HepG2 (cell line): ENCODE data around the gene SLC25A14. TPM values are rescaled to one million over a fixed set of nuclear protein-coding genes. Genes with fewer than 3 reads are reported as not detected.

ENCODE experiments used
- ATAC-seq: fragments of 200-7000 bp; cut with Tn5 transposase; 3 replicates; pipeline ENCODE4 v1.9.1; 2020; ENCODE audit warnings: mild to moderate bottlenecking, moderate library complexity
- BruUV-seq: library from RNA; stranded (reverse); fragments of 400-500 nt; replicated peaks from 2 replicates; lab custom pipeline; 2021; lab: Mats Ljungman, UMichigan
- CTCF ChIA-PET: fragments of 300-600 bp; formaldehyde crosslinking; extraction: SDS; loops from one replicate; lab custom pipeline; 2021; ENCODE audit warnings: low total read pairs, inconsistent platforms, low intra/inter-chr PET ratio; lab: Yijun Ruan, JAX
- POLR2A ChIA-PET: fragments of 350-600 bp; sonication (Branson Sonifier 250); formaldehyde crosslinking; loops from one replicate; lab custom pipeline; 2020; ENCODE audit warnings: antibody characterized with exemption, inconsistent platforms; lab: Yijun Ruan, JAX
- DNase-seq: peaks from one replicate; pipeline ENCODE4 v3.0.0-alpha.2; 2015; ENCODE audit warnings: low spot score
- FAIRE-seq: peaks from 3 replicates; lab custom pipeline; 2011; peaks lifted over from hg19 to GRCh38; lab: Jason Lieb, UNC
- H2AFZ ChIP-seq: one replicate; pipeline ENCODE4 v1.6.1; 2011; ENCODE audit warnings: low read length, inconsistent platforms
- H3K27ac ChIP-seq: fragments of 300-600 bp; 3 replicates; pipeline ENCODE4 v1.8.0; 2011; ENCODE audit warnings: mixed run types, mild to moderate bottlenecking, mixed read lengths, low read length, inconsistent platforms; ENCODE audit not compliant: insufficient read depth; ENCODE audit errors: extremely low read length
- H3K27me3 ChIP-seq, 2 experiments: fragments of 200-600 bp in 1 of 2; 2 replicates in 1 of 2; 3 replicates in 1 of 2; pipeline versions ENCODE4 v1.6.0 to v1.8.0; 2011; ENCODE audit warnings: low read length in 2 of 2, mild to moderate bottlenecking in 2 of 2, moderate library complexity in 2 of 2, inconsistent platforms in 1 of 2; ENCODE audit not compliant: insufficient read depth in 2 of 2, control insufficient read depth in 1 of 2
- H3K36me3 ChIP-seq, 2 experiments: fragments of 200-600 bp in 1 of 2; replicated peaks in 1 of 2; 2 replicates in 1 of 2; 3 replicates in 1 of 2; pipeline versions ENCODE4 v1.5.1 to v1.8.0; 2011; ENCODE audit warnings: low read length in 2 of 2, inconsistent platforms in 1 of 2; ENCODE audit not compliant: insufficient read depth in 2 of 2, control insufficient read depth in 1 of 2
- H3K4me1 ChIP-seq: 2 replicates; pipeline ENCODE4 v1.5.1; 2012; ENCODE audit warnings: low read length, inconsistent platforms; ENCODE audit not compliant: insufficient read depth
- H3K4me2 ChIP-seq: 2 replicates; pipeline ENCODE4 v1.6.0; 2011; ENCODE audit warnings: low read depth, low read length, inconsistent platforms
- H3K4me3 ChIP-seq, 3 experiments: fragments of 200-600 bp in 1 of 3; sonication (generic), shearing (Covaris generic) in 1 of 3; replicated peaks in 1 of 3; 2 replicates each; pipeline ENCODE4 v1.5.1; 2011 to 2016; ENCODE audit warnings: low read length in 3 of 3, inconsistent platforms in 2 of 3, low read depth in 2 of 3, mild to moderate bottlenecking in 2 of 3, control low read depth in 1 of 3, mixed read lengths in 1 of 3; ENCODE audit not compliant: insufficient read depth in 1 of 3
- H3K79me2 ChIP-seq: one replicate; pipeline ENCODE4 v1.6.1; 2011; ENCODE audit warnings: low read length, inconsistent platforms; ENCODE audit not compliant: insufficient read depth
- H3K9ac ChIP-seq: 2 replicates; pipeline ENCODE4 v1.6.0; 2011; ENCODE audit warnings: mild to moderate bottlenecking, low read depth, low read length, inconsistent platforms; ENCODE audit not compliant: insufficient read depth
- H3K9me3 ChIP-seq: 2 replicates; pipeline ENCODE4 v1.5.1; 2012; ENCODE audit warnings: mild to moderate bottlenecking, low read length
- H4K20me1 ChIP-seq: 2 replicates; pipeline ENCODE4 v1.6.0; 2011; ENCODE audit warnings: inconsistent platforms, mild to moderate bottlenecking, low read length, moderate library complexity; ENCODE audit not compliant: insufficient read depth
- DR1 ChIP-seq: sonication (generic); formaldehyde crosslinking; IDR thresholded peaks from 2 replicates; pipeline ENCODE4 v1.8.0; 2021; ENCODE audit warnings: mild to moderate bottlenecking, missing genetic modification reagents, inconsistent platforms
- POLR2G ChIP-seq: fragments of 200-400 bp; formaldehyde crosslinking; IDR thresholded peaks from 2 replicates; pipeline ENCODE4 v1.6.1; 2018; ENCODE audit warnings: mild to moderate bottlenecking, low read depth, low read length, moderate library complexity
- ZNF614 ChIP-seq: IDR thresholded peaks from 2 replicates; pipeline ENCODE4 v1.6.1; 2018; ENCODE audit warnings: missing biosample characterization, missing genetic modification reagents, inconsistent platforms, borderline replicate concordance
- WGBS: methylation state at CpG from one replicate; pipeline ENCODE4 v1.1.6; 2017; ENCODE audit warnings: low lambda C conversion rate; 5-methylcytosine and 5-hydroxymethylcytosine counted together
- in situ Hi-C: cut with HindIII; loops from 2 replicates; pipeline ENCODE4 v1.10.0; 2017; ENCODE audit warnings: low pct_unique_long_range_greater_than_20kb; ENCODE audit not compliant: extremely low pct_ligation_motif_present
- intact Hi-C: fragments of 100-400 bp; cut with micrococcal nuclease; formaldehyde crosslinking; loops from one replicate; pipeline ENCODE4 v1.10.0; 2022; ENCODE audit not compliant: unreplicated experiment
- polyA plus RNA-seq, 8 experiments: library from polyadenylated mRNA; depleted of rRNA in 3 of 8; stranded (reverse) in 7 of 8; unstranded in 1 of 8; fragments of >200 nt; fragmentation: Illumina TruSeq in 4 of 8; extraction: Trizol in 4 of 8; gene quantifications; 2 replicates each; pipeline versions ENCODE4 v1.2.1 to v1.2.3, GENCODE V29; 2011 to 2016; ENCODE audit warnings: low read depth in 4 of 8, missing spikeins in 1 of 8, mixed read lengths in 1 of 8; ENCODE audit not compliant: insufficient read depth in 1 of 8
- total RNA-seq, 5 experiments: library from RNA; depleted of rRNA; stranded (reverse); fragments of >200 nt; fragmentation: Illumina TruSeq; extraction: Trizol; gene quantifications; 2 replicates each; pipeline ENCODE4 v1.2.3, GENCODE V29; 2016; ENCODE audit warnings: low read depth in 1 of 5
- TF ChIP-seq, protein P1 (sequence below): IDR thresholded peaks from 2 replicates; pipeline ENCODE4 v1.6.1; 2016; ENCODE audit warnings: low read depth, missing genetic modification reagents, missing compliant biosample characterization

SLC25A14 gene
- total and polyA plus RNA-seq, 2 of the 13 experiments (the other 11 are each of a cell fraction or from before 2014, with no cell fraction given): 14.0 to 15.6 TPM

DNA sequence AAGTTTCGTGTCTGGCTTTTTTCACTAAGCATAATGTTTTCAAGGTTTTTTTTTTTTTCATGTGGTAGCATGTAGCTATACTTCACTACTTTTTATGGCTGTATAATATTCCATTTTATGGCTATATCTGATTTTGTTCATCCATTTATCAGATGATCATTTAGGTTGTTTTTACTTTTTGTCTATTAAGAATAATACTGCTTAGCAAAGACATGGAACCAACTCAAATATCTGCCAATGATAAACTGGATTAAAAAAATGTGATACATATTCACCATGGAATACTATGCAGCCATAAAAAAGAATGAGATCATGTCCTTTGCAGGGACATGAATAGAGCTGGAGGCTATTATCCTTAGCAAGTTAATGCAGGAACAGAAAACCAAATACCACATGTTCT is 38.3 kb upstream of the SLC25A14 start (continued):
- TF ChIP-seq, protein P1, sequence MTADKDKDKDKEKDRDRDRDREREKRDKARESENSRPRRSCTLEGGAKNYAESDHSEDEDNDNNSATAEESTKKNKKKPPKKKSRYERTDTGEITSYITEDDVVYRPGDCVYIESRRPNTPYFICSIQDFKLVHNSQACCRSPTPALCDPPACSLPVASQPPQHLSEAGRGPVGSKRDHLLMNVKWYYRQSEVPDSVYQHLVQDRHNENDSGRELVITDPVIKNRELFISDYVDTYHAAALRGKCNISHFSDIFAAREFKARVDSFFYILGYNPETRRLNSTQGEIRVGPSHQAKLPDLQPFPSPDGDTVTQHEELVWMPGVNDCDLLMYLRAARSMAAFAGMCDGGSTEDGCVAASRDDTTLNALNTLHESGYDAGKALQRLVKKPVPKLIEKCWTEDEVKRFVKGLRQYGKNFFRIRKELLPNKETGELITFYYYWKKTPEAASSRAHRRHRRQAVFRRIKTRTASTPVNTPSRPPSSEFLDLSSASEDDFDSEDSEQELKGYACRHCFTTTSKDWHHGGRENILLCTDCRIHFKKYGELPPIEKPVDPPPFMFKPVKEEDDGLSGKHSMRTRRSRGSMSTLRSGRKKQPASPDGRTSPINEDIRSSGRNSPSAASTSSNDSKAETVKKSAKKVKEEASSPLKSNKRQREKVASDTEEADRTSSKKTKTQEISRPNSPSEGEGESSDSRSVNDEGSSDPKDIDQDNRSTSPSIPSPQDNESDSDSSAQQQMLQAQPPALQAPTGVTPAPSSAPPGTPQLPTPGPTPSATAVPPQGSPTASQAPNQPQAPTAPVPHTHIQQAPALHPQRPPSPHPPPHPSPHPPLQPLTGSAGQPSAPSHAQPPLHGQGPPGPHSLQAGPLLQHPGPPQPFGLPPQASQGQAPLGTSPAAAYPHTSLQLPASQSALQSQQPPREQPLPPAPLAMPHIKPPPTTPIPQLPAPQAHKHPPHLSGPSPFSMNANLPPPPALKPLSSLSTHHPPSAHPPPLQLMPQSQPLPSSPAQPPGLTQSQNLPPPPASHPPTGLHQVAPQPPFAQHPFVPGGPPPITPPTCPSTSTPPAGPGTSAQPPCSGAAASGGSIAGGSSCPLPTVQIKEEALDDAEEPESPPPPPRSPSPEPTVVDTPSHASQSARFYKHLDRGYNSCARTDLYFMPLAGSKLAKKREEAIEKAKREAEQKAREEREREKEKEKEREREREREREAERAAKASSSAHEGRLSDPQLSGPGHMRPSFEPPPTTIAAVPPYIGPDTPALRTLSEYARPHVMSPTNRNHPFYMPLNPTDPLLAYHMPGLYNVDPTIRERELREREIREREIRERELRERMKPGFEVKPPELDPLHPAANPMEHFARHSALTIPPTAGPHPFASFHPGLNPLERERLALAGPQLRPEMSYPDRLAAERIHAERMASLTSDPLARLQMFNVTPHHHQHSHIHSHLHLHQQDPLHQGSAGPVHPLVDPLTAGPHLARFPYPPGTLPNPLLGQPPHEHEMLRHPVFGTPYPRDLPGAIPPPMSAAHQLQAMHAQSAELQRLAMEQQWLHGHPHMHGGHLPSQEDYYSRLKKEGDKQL (CRISPR knock-in tag): no peak
- TF ChIP-seq POLR2G: no peak

DNA sequence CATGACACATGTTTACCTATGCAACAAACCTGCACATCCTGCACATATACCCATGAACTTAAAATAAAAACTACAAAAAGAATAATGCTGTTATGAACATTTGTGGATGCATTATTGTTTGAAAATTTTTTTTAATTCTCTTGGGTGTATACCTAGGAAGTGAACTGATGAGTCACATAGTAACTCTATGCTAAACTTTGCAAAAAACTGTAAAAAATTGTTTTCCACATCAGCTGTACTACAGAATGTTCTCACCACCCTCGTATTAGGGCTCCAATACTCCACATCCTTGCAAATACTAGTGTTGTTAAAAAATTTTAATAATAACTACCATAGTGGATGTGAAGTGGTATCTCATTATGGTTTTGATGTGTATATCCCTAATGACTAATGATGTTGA is 37.7 kb upstream of the SLC25A14 start:
- FAIRE-seq: no peak
- no peaks in the 10 kb centered on the region for H3K9me3 ChIP-seq
- TF ChIP-seq ZNF614 (CRISPR knock-in tag): no peak
- no peak for TF ChIP-seq DR1 (CRISPR knock-in tag)
- TF ChIP-seq, all 625 proteins: peak for 0
- WGBS: 0% methylated on average over 1 of the region's 1 CpG
- no peak overlapping the region for H3K4me2 ChIP-seq
- BruUV-seq: no TSS peak
- no peaks in the 10 kb centered on the region for H3K36me3 ChIP-seq
- H2AFZ ChIP-seq: no peak overlapping the region
- H3K79me2 ChIP-seq: no peaks in the 10 kb centered on the region
- in situ Hi-C loops: no loop called here
- H3K27ac ChIP-seq: no peak overlapping the region
- intact Hi-C loops: no loop called here
- ChIA-PET CTCF (no interaction called here), POLR2A (no interaction called here)
- no peaks in the 10 kb centered on the region for H3K4me1 ChIP-seq
- H4K20me1 ChIP-seq: no peaks in the 10 kb centered on the region
- no peak overlapping the region for H3K9ac ChIP-seq
- DNase-seq (no peak), ATAC-seq (no peak)
- H3K27me3 ChIP-seq: no peaks in the 10 kb centered on the region
- H3K4me3 ChIP-seq: no peak overlapping the region
